ENCODE measurements around the gene FLNA. TPM values are rescaled to one million over a fixed set of nuclear protein-coding genes. Genes with fewer than 3 reads are reported as not detected.

Gene FLNA
- total and polyA plus RNA-seq, 9 of the 15 experiments (the other 6 are each of a cell fraction or from before 2014, with no cell fraction given): 6.2 to 735 (median 135) TPM

DNA sequence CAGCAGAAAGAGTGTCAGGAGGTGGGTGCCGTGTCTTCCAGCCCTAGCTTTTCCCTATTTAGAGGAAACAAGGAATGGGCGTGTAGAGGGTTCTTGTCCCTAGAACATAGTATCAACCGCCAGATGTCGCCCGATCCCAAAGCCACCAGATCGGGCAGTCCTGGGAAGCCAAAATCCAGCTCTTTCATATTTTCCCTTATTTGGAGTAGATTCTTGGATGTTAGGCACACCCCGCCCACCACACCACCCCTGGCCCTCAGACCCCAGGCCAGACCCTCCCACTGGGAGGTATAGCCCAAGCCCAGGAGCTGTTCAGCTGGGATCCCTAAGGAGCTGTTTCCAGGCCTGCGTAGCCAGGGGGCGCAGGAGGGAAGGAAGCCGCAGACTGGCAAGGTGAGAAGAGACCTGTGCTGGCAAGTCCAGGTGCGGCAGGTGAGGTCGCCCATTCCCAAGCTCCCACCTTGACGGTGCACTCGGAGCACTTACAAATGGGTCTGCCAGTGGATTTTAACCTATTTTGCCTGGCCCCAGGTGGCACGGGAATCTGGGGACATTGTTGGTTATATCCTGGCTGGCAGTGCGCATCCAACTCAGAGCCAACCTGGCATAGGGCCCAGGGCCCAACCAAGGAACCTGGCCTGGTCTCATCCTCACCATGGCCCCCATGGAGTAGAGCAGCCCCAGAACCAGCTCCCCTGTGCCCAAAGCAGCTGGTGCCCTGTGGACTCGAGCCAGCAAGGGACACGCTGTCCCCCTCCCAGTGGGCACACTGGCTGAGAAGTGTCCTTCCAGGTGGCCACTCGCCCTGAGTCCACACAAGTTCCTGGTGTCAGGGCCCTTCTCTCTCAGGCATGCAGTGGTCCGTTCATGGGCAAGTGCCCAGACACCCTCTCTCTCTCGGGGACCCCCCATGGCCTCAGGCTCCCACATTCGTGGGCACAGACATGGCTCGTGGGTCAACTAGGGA, 811 bp downstream of the FLNA start (continued):
- TF ChIP-seq SMC3 (conservative IDR thresholded peaks at IDR 0.05; ENCODE audit: insufficient read depth, low read depth, low read length) (peak; percentile 38; the same call in 1 of the 2 replicates), PRPF4 (IDR thresholded peaks at IDR 0.05; ENCODE audit: insufficient read depth, low read depth, low read length, poor library complexity, severe bottlenecking) (no peak)

DNA sequence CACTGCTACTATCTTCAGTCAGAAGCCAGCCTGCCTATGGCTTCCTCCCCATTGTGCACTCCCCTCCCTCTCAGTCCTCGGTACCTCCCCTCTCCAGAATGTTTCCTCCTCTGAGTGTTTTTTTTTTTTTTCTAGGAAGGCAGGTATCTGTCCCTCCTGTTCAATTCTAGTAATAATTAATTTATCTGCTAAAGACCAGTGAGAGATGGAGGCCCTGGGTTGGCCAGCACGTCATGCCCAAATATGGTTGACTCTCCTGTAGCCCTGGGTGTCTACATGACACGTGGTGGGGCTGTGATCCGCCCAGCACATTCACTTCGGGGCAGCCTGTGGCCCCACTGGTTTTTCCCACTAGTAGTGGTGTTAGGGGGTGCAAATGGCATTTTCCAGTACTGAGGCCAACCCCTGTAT, 1.8 kb downstream of the FLNA start:
- Histone ChIP-seq H3K4me2 (ENCODE audit: insufficient read depth, low read length) (no peak overlapping the region; the same call in 1 of the 2 replicates), H3K9me3 (replicated peaks; ENCODE audit: control insufficient read depth, insufficient read depth, low read depth, low read length) (no peaks in the 10 kb centered on the region), H3K79me2 (ENCODE audit: control insufficient read depth, insufficient read depth, low read length) (peaks cover 35% of the 10 kb centered on the region), H4K20me1 (replicated peaks; ENCODE audit: control insufficient read depth, insufficient read depth, low read length) (no peaks in the 10 kb centered on the region), H3K27me3 (ENCODE audit: control insufficient read depth in 2 of 2, insufficient read depth in 2 of 2, low read length in 2 of 2) (no peaks in the 10 kb centered on the region), H3K9me1 (ENCODE audit: control insufficient read depth, insufficient read depth, low read length) (no peaks in the 10 kb centered on the region), H3K9ac (ENCODE audit: insufficient read depth in 1 of 2, low read depth in 2 of 2, low read length in 2 of 2) (peak overlapping the region in 1 of 2 experiments; percentile 17; a peak in 1 of 4 replicates), H3K4me1 (replicated peaks in 1 of 2; ENCODE audit: control insufficient read depth in 2 of 2, insufficient read depth in 2 of 2, low read length in 2 of 2) (peaks cover 21 to 76% of the 10 kb centered on the region in 2 experiments), H2AFZ (ENCODE audit: low read depth, low read length) (peak overlapping the region; percentile 71), H3K27ac (ENCODE audit: extremely low read depth, low read depth, low read length) (peak overlapping the region; percentile 34; the same call in 2 of the 3 replicates), H3K4me3 (no peak overlapping the region), H3K36me3 (ENCODE audit: control insufficient read depth, insufficient read depth, low read length) (peaks cover 13% of the 10 kb centered on the region; the same call in 2 of the 3 replicates)
- intact Hi-C loops (cut with micrococcal nuclease): loop anchor here (1.0 to 10.0 kb wide), 3 partner anchors 122 to 445 kb away; partner anchors contain the start of gene SLC10A3
- 40% methylated on average over 3 of the region's 5 CpGs for WGBS (ENCODE audit: insufficient coverage, low coverage, missing lambda C conversion rate)
- DNase-seq (ENCODE audit: extremely low read depth in 1 of 4, low spot score in 3 of 4) (peak in 1 of 4 experiments; percentile 38), ATAC-seq (no peak), FAIRE-seq (peak; percentile 6)
- ChIA-PET POLR2A (interaction anchor here (0.6 to 1.4 kb wide), 5 partner anchors 11 to 169 kb away, joined by 3 to 19 read pairs (median 3); partner anchors contain the start of gene RPL10), CTCF (ENCODE audit: low intra/inter-chr PET ratio) (interaction anchor here (1.1 to 4.5 kb wide), 2 partner anchors 12 to 162 kb away, joined by 4 to 63 read pairs; no protein-coding TSS in a partner anchor)
- in situ Hi-C loops (cut with MboI): loop anchor here (10.0 kb wide), 1 partner anchor 162 kb away; no protein-coding TSS in a partner anchor
- BruUV-seq (replicated peaks): no TSS peak
- TF ChIP-seq, protein P1, sequence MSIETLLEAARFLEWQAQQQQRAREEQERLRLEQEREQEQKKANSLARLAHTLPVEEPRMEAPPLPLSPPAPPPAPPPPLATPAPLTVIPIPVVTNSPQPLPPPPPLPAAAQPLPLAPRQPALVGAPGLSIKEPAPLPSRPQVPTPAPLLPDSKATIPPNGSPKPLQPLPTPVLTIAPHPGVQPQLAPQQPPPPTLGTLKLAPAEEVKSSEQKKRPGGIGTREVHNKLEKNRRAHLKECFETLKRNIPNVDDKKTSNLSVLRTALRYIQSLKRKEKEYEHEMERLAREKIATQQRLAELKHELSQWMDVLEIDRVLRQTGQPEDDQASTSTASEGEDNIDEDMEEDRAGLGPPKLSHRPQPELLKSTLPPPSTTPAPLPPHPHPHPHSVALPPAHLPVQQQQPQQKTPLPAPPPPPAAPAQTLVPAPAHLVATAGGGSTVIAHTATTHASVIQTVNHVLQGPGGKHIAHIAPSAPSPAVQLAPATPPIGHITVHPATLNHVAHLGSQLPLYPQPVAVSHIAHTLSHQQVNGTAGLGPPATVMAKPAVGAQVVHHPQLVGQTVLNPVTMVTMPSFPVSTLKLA (conservative IDR thresholded peaks at IDR 0.05): 0 out of 4 replicates have a peak, but pooled peaks of 1 of the 2 experiments have one; percentile 19
- TF ChIP-seq, protein P2, sequence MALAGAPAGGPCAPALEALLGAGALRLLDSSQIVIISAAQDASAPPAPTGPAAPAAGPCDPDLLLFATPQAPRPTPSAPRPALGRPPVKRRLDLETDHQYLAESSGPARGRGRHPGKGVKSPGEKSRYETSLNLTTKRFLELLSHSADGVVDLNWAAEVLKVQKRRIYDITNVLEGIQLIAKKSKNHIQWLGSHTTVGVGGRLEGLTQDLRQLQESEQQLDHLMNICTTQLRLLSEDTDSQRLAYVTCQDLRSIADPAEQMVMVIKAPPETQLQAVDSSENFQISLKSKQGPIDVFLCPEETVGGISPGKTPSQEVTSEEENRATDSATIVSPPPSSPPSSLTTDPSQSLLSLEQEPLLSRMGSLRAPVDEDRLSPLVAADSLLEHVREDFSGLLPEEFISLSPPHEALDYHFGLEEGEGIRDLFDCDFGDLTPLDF (CRISPR knock-in tag; IDR thresholded peaks at IDR 0.05): no peak
- TF ChIP-seq L3MBTL2 (IDR thresholded peaks at IDR 0.05) (peak; percentile 48; the same call in 1 of the 2 replicates), SRF (CRISPR knock-in tag; IDR thresholded peaks at IDR 0.05) (peak in 1 of 2 experiments; percentile 91; a peak in 2 of 4 replicates), KLF1 (tag; IDR thresholded peaks at IDR 0.05) (no peak), CBX2 (IDR thresholded peaks at IDR 0.05; ENCODE audit: insufficient read depth, low read length, poor library complexity, severe bottlenecking) (no peak), ILK (tag; IDR thresholded peaks at IDR 0.05; ENCODE audit: borderline replicate concordance, low read depth) (no peak)
- TF ChIP-seq, protein P3, sequence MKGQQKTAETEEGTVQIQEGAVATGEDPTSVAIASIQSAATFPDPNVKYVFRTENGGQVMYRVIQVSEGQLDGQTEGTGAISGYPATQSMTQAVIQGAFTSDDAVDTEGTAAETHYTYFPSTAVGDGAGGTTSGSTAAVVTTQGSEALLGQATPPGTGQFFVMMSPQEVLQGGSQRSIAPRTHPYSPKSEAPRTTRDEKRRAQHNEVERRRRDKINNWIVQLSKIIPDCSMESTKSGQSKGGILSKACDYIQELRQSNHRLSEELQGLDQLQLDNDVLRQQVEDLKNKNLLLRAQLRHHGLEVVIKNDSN (CRISPR knock-in tag; IDR thresholded peaks at IDR 0.05): peak; percentile 68
